ENCODE results near the gene SSUH2.

DNA sequence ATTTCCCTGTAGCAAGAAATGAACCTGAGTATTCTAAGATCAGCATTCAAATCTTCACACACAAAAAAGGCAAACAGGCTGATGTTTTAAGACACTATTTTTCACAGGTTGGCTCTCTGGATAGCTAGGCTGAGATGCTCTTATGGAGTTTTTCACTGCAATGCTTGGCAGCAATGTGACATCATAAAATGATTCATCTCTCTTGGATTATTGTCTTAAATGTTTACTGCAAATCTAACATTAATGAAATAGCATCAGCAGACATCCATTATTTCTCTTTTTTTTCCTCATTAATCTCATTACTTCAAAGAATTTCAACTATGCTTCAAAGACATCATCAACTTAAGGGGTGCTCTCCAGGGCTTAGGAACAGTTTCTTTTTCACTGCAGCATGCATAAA is 23.6 kb upstream of the SSUH2 start:
- TF ChIP-seq, protein P1, sequence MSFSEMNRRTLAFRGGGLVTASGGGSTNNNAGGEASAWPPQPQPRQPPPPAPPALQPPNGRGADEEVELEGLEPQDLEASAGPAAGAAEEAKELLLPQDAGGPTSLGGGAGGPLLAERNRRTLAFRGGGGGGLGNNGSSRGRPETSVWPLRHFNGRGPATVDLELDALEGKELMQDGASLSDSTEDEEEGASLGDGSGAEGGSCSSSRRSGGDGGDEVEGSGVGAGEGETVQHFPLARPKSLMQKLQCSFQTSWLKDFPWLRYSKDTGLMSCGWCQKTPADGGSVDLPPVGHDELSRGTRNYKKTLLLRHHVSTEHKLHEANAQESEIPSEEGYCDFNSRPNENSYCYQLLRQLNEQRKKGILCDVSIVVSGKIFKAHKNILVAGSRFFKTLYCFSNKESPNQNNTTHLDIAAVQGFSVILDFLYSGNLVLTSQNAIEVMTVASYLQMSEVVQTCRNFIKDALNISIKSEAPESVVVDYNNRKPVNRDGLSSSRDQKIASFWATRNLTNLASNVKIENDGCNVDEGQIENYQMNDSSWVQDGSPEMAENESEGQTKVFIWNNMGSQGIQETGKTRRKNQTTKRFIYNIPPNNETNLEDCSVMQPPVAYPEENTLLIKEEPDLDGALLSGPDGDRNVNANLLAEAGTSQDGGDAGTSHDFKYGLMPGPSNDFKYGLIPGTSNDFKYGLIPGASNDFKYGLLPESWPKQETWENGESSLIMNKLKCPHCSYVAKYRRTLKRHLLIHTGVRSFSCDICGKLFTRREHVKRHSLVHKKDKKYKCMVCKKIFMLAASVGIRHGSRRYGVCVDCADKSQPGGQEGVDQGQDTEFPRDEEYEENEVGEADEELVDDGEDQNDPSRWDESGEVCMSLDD (tag by site-specific recombination; IDR thresholded peaks at IDR 0.05): no peak
- TF ChIP-seq ZNF350 (tag by site-specific recombination; IDR thresholded peaks at IDR 0.05) (no peak), ZNF629 (tag by site-specific recombination; IDR thresholded peaks at IDR 0.05) (no peak)
- TF ChIP-seq, protein P2, sequence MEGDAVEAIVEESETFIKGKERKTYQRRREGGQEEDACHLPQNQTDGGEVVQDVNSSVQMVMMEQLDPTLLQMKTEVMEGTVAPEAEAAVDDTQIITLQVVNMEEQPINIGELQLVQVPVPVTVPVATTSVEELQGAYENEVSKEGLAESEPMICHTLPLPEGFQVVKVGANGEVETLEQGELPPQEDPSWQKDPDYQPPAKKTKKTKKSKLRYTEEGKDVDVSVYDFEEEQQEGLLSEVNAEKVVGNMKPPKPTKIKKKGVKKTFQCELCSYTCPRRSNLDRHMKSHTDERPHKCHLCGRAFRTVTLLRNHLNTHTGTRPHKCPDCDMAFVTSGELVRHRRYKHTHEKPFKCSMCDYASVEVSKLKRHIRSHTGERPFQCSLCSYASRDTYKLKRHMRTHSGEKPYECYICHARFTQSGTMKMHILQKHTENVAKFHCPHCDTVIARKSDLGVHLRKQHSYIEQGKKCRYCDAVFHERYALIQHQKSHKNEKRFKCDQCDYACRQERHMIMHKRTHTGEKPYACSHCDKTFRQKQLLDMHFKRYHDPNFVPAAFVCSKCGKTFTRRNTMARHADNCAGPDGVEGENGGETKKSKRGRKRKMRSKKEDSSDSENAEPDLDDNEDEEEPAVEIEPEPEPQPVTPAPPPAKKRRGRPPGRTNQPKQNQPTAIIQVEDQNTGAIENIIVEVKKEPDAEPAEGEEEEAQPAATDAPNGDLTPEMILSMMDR (tag by site-specific recombination; IDR thresholded peaks at IDR 0.05): no peak

Measured in HEK293 (cell line).